Measurements from ENCODE around the gene TEFM.

TEFM gene

DNA sequence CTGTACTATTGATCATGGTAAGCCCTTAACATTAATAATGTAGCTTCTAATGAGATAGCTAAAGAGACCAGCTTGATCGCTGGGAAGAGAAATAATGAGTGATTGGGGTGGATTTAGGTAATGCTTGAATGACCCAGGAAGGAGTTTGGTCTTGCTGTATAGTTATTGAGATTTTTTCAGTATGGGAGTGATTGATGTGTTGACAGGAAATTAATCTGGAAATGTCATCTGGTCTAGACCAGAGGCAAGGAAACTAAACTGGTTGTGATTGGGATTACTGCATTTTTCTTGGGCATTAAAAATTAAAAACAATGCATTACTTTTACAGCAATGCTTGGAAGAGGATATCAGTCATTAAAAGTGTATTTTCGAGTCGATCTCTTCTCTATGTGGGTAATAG, 11.8 kb downstream of the TEFM start:
- Mint-ChIP-seq H3K27me3 (no peaks in the 10 kb centered on the region), H3K4me3 (no peak overlapping the region), H3K27ac (no peak overlapping the region), H3K9me3 (no peaks in the 10 kb centered on the region), H3K4me1 (no peaks in the 10 kb centered on the region)
- DNase-seq, result no peak
- ATAC-seq, result no peak

DNA sequence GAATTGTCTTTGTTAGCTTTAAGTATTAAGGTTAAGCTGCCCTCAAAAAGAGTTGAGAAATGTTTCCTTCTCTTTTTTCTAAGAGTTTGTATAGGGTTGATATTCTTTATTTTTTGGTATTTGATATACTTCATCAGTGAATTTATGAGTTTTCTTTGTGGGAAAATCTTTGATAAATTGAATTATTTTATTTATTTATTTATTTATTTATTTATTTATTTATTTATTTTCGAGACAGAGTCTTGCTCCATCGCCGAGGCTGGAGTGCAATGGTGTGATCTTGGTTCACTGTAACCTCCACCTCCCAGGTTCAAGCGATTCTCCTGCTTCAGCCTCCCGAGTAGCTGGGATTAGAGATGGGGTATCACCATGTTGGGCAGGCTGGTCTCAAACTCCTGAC, 19.9 kb downstream of the TEFM start:
- no peak for DNase-seq
- H3K9me3 Mint-ChIP-seq, result no peaks in the 10 kb centered on the region

DNA sequence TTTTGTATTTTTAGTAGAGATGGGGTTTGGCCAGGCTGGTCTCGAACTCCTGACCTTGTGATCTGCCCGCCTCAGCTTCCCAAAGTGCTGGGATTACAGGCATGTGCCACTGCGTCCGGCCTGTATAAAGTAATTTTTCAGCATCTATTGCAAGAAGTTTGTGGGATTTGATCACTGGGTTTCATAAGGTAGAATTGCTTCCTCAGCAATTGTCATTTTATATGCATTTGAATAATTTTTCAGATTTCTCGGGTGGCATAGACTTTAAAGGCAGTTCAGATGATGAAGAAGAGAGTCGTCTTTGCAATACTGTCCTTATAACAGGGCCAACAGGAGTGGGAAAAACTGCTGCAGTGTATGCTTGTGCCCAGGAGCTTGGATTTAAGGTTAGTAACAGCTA, 37.0 kb downstream of the TEFM start:
- ATAC-seq, result no peak
- H3K27me3 Mint-ChIP-seq, result no peaks in the 10 kb centered on the region
- H3K4me1 Mint-ChIP-seq, result no peaks in the 10 kb centered on the region
- H3K4me3 Mint-ChIP-seq, result no peak overlapping the region
- DNase-seq, result no peak
- no peaks in the 10 kb centered on the region for H3K9me3 Mint-ChIP-seq
- H3K27ac Mint-ChIP-seq, result no peak overlapping the region

More for the DNA sequence above, 19.9 kb downstream of the TEFM start:
- Mint-ChIP-seq H3K27ac (no peak overlapping the region), H3K4me1 (no peaks in the 10 kb centered on the region), H3K4me3 (no peak overlapping the region), H3K27me3 (no peaks in the 10 kb centered on the region)
- ATAC-seq, result no peak

DNA sequence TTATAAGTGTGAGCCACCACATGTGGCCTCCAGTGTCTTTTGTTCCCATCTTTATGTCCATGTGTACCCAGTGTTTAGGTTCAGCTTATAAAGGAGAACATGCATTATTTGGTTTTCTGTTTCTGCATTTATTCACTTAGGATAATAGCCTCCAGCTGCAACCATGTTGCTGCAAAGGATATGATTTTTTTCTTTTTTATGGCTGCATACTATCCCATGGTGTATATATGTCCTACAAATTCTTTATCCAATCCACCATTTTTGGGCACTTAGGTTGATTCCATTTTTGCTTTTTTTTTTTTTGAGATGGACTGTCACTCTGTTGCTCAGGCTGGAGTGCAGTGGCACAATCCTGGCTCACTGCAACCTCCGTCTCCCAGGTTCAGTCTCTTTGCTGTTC, 41.4 kb downstream of the TEFM start:
- H3K27me3 Mint-ChIP-seq, result no peaks in the 10 kb centered on the region
- no peak overlapping the region for H3K27ac Mint-ChIP-seq
- no peaks in the 10 kb centered on the region for H3K9me3 Mint-ChIP-seq

DNA sequence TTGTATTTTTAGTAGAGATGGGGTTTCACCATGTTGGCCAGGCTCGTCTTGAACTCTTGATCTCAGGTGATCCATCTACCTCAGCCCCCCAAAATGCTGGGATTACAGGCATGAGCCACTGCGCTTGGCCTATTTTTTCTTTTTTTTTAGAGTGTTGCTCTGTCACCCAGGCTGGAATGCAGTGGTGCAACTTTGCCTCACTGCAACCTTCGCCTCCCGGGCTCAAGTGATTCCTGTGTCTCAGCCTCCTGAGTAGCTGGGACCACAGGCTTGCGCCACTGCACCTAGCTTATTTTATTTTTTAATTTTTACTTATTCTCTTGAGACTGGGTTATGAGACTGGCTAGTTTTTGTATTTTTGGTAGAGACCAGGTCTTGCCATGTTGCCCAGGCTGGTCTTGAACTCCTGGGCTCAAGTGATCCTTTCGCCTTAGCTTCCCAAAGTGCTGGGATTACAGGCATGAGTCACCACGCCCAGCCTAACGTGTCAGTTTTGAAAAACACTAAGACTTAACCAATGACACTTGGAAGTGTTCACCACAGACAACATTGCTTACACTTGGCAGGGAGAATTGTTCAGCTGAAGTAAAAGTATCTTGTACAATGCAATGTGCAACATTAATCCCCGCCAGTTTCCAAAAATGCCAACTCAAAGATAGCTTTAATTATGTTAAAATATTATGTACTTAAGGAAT, 47.3 kb downstream of the TEFM start:
- Mint-ChIP-seq H3K9me3 (no peaks in the 10 kb centered on the region), H3K4me1 (no peaks in the 10 kb centered on the region), H3K27me3 (no peaks in the 10 kb centered on the region), H3K27ac (no peak overlapping the region), H3K4me3 (no peak overlapping the region)
- no peak for DNase-seq
- ATAC-seq, result no peak

More for the DNA sequence above, 41.4 kb downstream of the TEFM start:
- DNase-seq, result no peak
- no peaks in the 10 kb centered on the region for H3K4me1 Mint-ChIP-seq
- no peak overlapping the region for H3K4me3 Mint-ChIP-seq
- ATAC-seq, result no peak

DNA sequence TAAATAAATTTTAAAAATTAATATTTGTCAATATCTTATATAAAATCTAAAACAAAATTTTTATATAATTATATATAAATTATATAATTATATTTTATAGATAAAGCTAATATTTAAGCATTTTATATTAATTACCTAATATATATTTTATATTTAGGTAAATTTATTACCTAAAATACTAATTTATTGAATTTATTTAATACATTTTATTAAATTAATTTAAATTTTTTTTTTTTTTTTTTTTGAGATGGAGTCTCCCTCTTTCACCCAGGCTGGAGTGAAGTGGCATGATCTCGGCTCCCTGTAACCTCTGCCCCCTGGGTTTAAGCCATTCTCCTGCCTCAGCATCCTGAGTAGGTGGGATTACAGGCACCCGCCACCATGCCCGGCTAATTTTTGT, 51.9 kb downstream of the TEFM start:
- no peaks in the 10 kb centered on the region for H3K4me1 Mint-ChIP-seq
- no peaks in the 10 kb centered on the region for H3K27me3 Mint-ChIP-seq
- ATAC-seq (no peak), DNase-seq (no peak)
- no peaks in the 10 kb centered on the region for H3K9me3 Mint-ChIP-seq
- no peak overlapping the region for H3K27ac Mint-ChIP-seq
- no peak overlapping the region for H3K4me3 Mint-ChIP-seq

Data from stimulated activated naive CD8-positive, alpha-beta T cell treated with anti-CD3 and anti-CD28 coated beads, Interleukin-15, amount 100 ng/mL, for 72 hours (primary cell).